ENCODE data around the gene C16orf90.

DNA sequence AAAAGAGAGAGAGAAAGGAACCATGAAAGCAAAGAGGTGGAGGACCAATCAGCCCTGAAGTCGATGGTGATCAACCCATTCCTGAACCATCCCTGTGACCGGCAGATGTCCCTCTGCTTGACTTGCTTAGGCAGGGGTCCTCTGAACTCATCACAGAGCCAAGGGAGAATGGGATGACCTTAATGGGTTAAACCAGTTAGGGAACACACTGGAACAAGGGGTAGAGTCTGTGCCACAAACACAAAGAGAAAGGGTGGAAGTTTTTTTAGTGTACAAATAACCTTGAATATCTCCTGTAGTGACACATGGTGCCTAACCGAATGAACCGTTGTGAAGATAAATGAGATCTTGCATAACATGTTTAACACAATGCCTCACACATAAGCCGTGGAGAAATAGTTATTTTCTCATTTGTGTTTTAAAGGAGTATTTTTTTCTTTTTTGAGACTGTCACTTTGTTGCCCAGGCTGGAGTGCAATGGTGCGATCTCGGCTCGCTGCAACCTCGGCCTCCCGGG lies 40.6 kb downstream of the C16orf90 start:
- TF ChIP-seq, protein P1, sequence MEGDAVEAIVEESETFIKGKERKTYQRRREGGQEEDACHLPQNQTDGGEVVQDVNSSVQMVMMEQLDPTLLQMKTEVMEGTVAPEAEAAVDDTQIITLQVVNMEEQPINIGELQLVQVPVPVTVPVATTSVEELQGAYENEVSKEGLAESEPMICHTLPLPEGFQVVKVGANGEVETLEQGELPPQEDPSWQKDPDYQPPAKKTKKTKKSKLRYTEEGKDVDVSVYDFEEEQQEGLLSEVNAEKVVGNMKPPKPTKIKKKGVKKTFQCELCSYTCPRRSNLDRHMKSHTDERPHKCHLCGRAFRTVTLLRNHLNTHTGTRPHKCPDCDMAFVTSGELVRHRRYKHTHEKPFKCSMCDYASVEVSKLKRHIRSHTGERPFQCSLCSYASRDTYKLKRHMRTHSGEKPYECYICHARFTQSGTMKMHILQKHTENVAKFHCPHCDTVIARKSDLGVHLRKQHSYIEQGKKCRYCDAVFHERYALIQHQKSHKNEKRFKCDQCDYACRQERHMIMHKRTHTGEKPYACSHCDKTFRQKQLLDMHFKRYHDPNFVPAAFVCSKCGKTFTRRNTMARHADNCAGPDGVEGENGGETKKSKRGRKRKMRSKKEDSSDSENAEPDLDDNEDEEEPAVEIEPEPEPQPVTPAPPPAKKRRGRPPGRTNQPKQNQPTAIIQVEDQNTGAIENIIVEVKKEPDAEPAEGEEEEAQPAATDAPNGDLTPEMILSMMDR (IDR thresholded peaks at IDR 0.05; ENCODE audit: poor library complexity): no peak
- no peak for TF ChIP-seq EZH2 (IDR thresholded peaks at IDR 0.05; ENCODE audit: borderline replicate concordance)
- TF ChIP-seq EZH2phosphoT487 (IDR thresholded peaks at IDR 0.05; ENCODE audit: low read depth, severe bottlenecking, unreplicated experiment): no peak
